Endothelial cell of umbilical vein (primary cell): Measurements from ENCODE around the gene SATB1. TPM values are rescaled to one million over a fixed set of nuclear protein-coding genes. Genes with fewer than 3 reads are reported as not detected.

Experiments used
- BruUV-seq: library from RNA; stranded (reverse); fragments of 400-500 nt; replicated peaks from 2 replicates; lab custom pipeline; 2021; lab: Mats Ljungman, UMichigan
- CTCF ChIA-PET: fragments of 300-600, 350-600 bp; sonication (Branson Sonifier 250); formaldehyde crosslinking; loops from one replicate; lab custom pipeline; 2021; ENCODE audit warnings: antibody characterized with exemption, inconsistent platforms; lab: Charles Lee
- POLR2A ChIA-PET: fragments of 300-600, 350-600 bp; sonication (Branson Sonifier 250); formaldehyde crosslinking; loops from one replicate; lab custom pipeline; 2021; ENCODE audit warnings: antibody characterized with exemption, inconsistent platforms; lab: Charles Lee
- DNase-seq: peaks from one replicate; pipeline ENCODE4 v3.0.0-alpha.2; 2011; ENCODE audit warnings: low read depth, low spot score
- FAIRE-seq: peaks from 2 replicates; lab custom pipeline; 2011; peaks lifted over from hg19 to GRCh38; lab: Jason Lieb, UNC
- H2AFZ ChIP-seq: 2 replicates; pipeline ENCODE4 v1.6.0; 2012; ENCODE audit warnings: low read depth, low read length, control low read depth, inconsistent platforms
- H3K27ac ChIP-seq: 2 replicates; pipeline ENCODE4 v1.5.1; 2011; ENCODE audit warnings: low read depth, mild to moderate bottlenecking, control low read depth, low read length, moderate library complexity; ENCODE audit not compliant: insufficient read depth
- H3K27me3 ChIP-seq, 2 experiments: 2 replicates each; pipeline versions ENCODE4 v1.6.0 to v1.6.1; 2011; ENCODE audit warnings: low read length in 2 of 2, mixed read lengths in 1 of 2; ENCODE audit not compliant: control insufficient read depth in 2 of 2, insufficient read depth in 2 of 2
- H3K36me3 ChIP-seq, 2 experiments: 2 replicates in 1 of 2; 3 replicates in 1 of 2; pipeline ENCODE4 v1.5.1; 2011; ENCODE audit warnings: low read length in 2 of 2, mild to moderate bottlenecking in 1 of 2, moderate library complexity in 1 of 2; ENCODE audit not compliant: control insufficient read depth in 2 of 2, insufficient read depth in 2 of 2; ENCODE audit errors: extremely low read depth in 1 of 2
- H3K4me1 ChIP-seq: 3 replicates; pipeline ENCODE4 v1.5.1; 2011; ENCODE audit warnings: mild to moderate bottlenecking, low read length; ENCODE audit not compliant: control insufficient read depth, insufficient read depth; ENCODE audit errors: extremely low read depth
- H3K4me2 ChIP-seq: 2 replicates; pipeline ENCODE4 v1.6.1; 2011; ENCODE audit warnings: low read length, control low read depth, mixed read lengths; ENCODE audit not compliant: insufficient read depth
- H3K4me3 ChIP-seq, 3 experiments: fragments of 200-600 bp in 1 of 3; sonication (generic), shearing (Covaris generic) in 1 of 3; replicated peaks in 1 of 3; 2 replicates each; pipeline ENCODE4 v1.5.1; 2011 to 2016; ENCODE audit warnings: control low read depth in 3 of 3, low read length in 3 of 3, mild to moderate bottlenecking in 2 of 3, inconsistent platforms in 1 of 3, low read depth in 1 of 3, moderate library complexity in 1 of 3; ENCODE audit not compliant: insufficient read depth in 1 of 3
- H3K79me2 ChIP-seq: 2 replicates; pipeline ENCODE4 v1.6.0; 2012; ENCODE audit warnings: low read length, inconsistent platforms; ENCODE audit not compliant: control insufficient read depth, insufficient read depth
- H3K9ac ChIP-seq: replicated peaks from 2 replicates; pipeline ENCODE3; 2011; ENCODE audit warnings: low read length, control low read depth; ENCODE audit not compliant: insufficient read depth; ENCODE audit errors: extremely low read depth
- H3K9me1 ChIP-seq: replicated peaks from 3 replicates; pipeline ENCODE4 v1.6.0; 2011; ENCODE audit warnings: mild to moderate bottlenecking, low read length; ENCODE audit not compliant: control insufficient read depth, insufficient read depth; ENCODE audit errors: extremely low read depth
- H3K9me3 ChIP-seq: replicated peaks from 2 replicates; pipeline ENCODE4 v1.5.1; 2012; ENCODE audit warnings: low read length, inconsistent platforms; ENCODE audit not compliant: control insufficient read depth, insufficient read depth
- H4K20me1 ChIP-seq: replicated peaks from 2 replicates; pipeline ENCODE3; 2011; ENCODE audit warnings: mild to moderate bottlenecking, low read length; ENCODE audit not compliant: control insufficient read depth, insufficient read depth; ENCODE audit errors: extremely low read depth
- CTCF ChIP-seq, 2 donors: IDR thresholded peaks; 1 replicate in 1 of 2; 2 replicates in 1 of 2; pipeline ENCODE4 v1.5.1; 2011; ENCODE audit warnings: low read length in 2 of 2, mild to moderate bottlenecking in 2 of 2, moderate library complexity in 2 of 2, control low read depth in 1 of 2, inconsistent platforms in 1 of 2, low read depth in 1 of 2; ENCODE audit not compliant: insufficient read depth in 1 of 2; ENCODE audit errors: extremely low read depth in 1 of 2
- EZH2 ChIP-seq: IDR thresholded peaks from 2 replicates; pipeline ENCODE4 v1.6.1; 2012; ENCODE audit warnings: borderline replicate concordance, low read depth, mild to moderate bottlenecking, moderate library complexity, low read length, inconsistent platforms; ENCODE audit not compliant: severe bottlenecking
- FOS ChIP-seq: IDR thresholded peaks from 2 replicates; pipeline ENCODE4 v1.6.1; 2011; ENCODE audit warnings: mild to moderate bottlenecking, low read length, moderate library complexity, borderline replicate concordance; ENCODE audit not compliant: insufficient read depth
- GATA2 ChIP-seq: IDR thresholded peaks from 2 replicates; pipeline ENCODE4 v1.7.0; 2011; ENCODE audit warnings: low read depth, mild to moderate bottlenecking, moderate library complexity, mixed read lengths, low read length; ENCODE audit not compliant: insufficient read length, insufficient read depth
- JUN ChIP-seq: IDR thresholded peaks from 2 replicates; pipeline ENCODE4 v1.6.1; 2011; ENCODE audit warnings: borderline replicate concordance, low read depth; ENCODE audit not compliant: insufficient read length, insufficient read depth
- MAX ChIP-seq: IDR thresholded peaks from 2 replicates; pipeline ENCODE4 v1.6.1; 2011; ENCODE audit not compliant: insufficient read depth, insufficient read length
- MYC ChIP-seq: IDR thresholded peaks from one replicate; pipeline ENCODE4 v1.6.1; 2011; ENCODE audit warnings: mild to moderate bottlenecking, low read depth, low read length
- POLR2A ChIP-seq: IDR thresholded peaks from 2 replicates; pipeline ENCODE4 v1.6.1; 2012; ENCODE audit warnings: low read depth, mild to moderate bottlenecking, control low read depth, low read length
- POLR2AphosphoS5 ChIP-seq: IDR thresholded peaks from 2 replicates; pipeline ENCODE4 v1.6.1; 2012; ENCODE audit warnings: low read depth, mild to moderate bottlenecking, control low read depth, low read length, moderate library complexity; ENCODE audit not compliant: insufficient read depth
- dilution Hi-C: fragments of 300-500 bp; cut with MboI; formaldehyde crosslinking; loops from one replicate; pipeline ENCODE4 v1.15.0; 2019; ENCODE audit warnings: low sequenced_read_pairs; ENCODE audit not compliant: extremely low pct_ligation_motif_present
- intact Hi-C: fragments of 100-400 bp; cut with micrococcal nuclease; formaldehyde crosslinking; loops from one replicate; pipeline ENCODE4 v1.10.0; 2022
- polyA plus RNA-seq, 4 experiments: library from polyadenylated mRNA; depleted of rRNA in 3 of 4; stranded (reverse) in 3 of 4; unstranded in 1 of 4; fragments of >200 nt; gene quantifications; 2 replicates each; pipeline versions ENCODE4 v1.2.1 to v1.2.3, GENCODE V29; 2011 to 2012; ENCODE audit warnings: missing spikeins in 1 of 4
- total RNA-seq: library from RNA; stranded (reverse); gene quantifications from 2 replicates; pipeline ENCODE4 v1.2.3, GENCODE V29; 2021

The SATB1 gene
- total and polyA plus RNA-seq, 2 donors (not counting 3 experiments of a cell fraction or from before 2014, with no cell fraction given), result 3.9 to 6.2 TPM

GRCh38 chr3:18409266-18409665 lies 15.9 kb downstream of the SATB1 start:
- TF ChIP-seq GATA2, result no peak
- no peak for TF ChIP-seq EZH2
- TF ChIP-seq POLR2AphosphoS5, result no peak
- TF ChIP-seq POLR2A, result no peak
- no peak for TF ChIP-seq MAX
- TF ChIP-seq JUN, result no peak
- no peaks in the 10 kb centered on the region for H3K4me1 ChIP-seq
- H3K4me3 ChIP-seq, result no peak overlapping the region
- H4K20me1 ChIP-seq, result no peaks in the 10 kb centered on the region
- CTCF ChIA-PET, result no interaction called here
- H3K27me3 ChIP-seq, result no peaks in the 10 kb centered on the region
- H3K9me3 ChIP-seq, result no peaks in the 10 kb centered on the region
- DNase-seq (no peak), FAIRE-seq (no peak)
- no peaks in the 10 kb centered on the region for H3K9me1 ChIP-seq
- POLR2A ChIA-PET, result no interaction called here
- no peaks in the 10 kb centered on the region for H3K79me2 ChIP-seq
- H3K4me2 ChIP-seq, result no peak overlapping the region
- H2AFZ ChIP-seq, result no peak overlapping the region
- dilution Hi-C loops (no loop called here), intact Hi-C loops (no loop called here)
- H3K9ac ChIP-seq, result no peak overlapping the region
- H3K36me3 ChIP-seq, result no peaks in the 10 kb centered on the region
- BruUV-seq, result no TSS peak
- no peak overlapping the region for H3K27ac ChIP-seq

- DNase-seq (no peak), FAIRE-seq (no peak)
- intact Hi-C loops, result no loop called here
- no peaks in the 10 kb centered on the region for H3K36me3 ChIP-seq
- no peaks in the 10 kb centered on the region for H3K4me1 ChIP-seq
- POLR2A ChIA-PET, result no interaction called here
- H4K20me1 ChIP-seq, result no peaks in the 10 kb centered on the region
- no peaks in the 10 kb centered on the region for H3K9me3 ChIP-seq
- H3K9me1 ChIP-seq, result no peaks in the 10 kb centered on the region
- dilution Hi-C loops, result no loop called here
- H3K9ac ChIP-seq, result no peak overlapping the region
- H2AFZ ChIP-seq, result no peak overlapping the region
- no peak overlapping the region for H3K4me3 ChIP-seq
- no peak overlapping the region for H3K4me2 ChIP-seq
- H3K27me3 ChIP-seq, result no peaks in the 10 kb centered on the region
- CTCF ChIA-PET, result interaction anchor here (1.5 kb wide), 1 partner anchor 16 kb away, joined by 3 read pairs; no protein-coding TSS in a partner anchor
- no TSS peak for BruUV-seq
- no peak for TF ChIP-seq POLR2AphosphoS5
- no peak for TF ChIP-seq MYC
- no peak for TF ChIP-seq MAX
- TF ChIP-seq FOS, result no peak
- TF ChIP-seq EZH2, result no peak
- TF ChIP-seq CTCF (IDR thresholded peaks at IDR 0.05; ENCODE audit: extremely low read depth in 1 of 2, insufficient read depth in 1 of 2, low read depth in 1 of 2, low read length in 2 of 2), result no peak
- TF ChIP-seq GATA2, result no peak
- no peak for TF ChIP-seq JUN
- no peak for TF ChIP-seq POLR2A
- no peak overlapping the region for H3K27ac ChIP-seq
- H3K79me2 ChIP-seq, result no peaks in the 10 kb centered on the region
Observed at GRCh38 chr3:18405141-18405540, 20.0 kb downstream of the SATB1 start.
